ENCODE measurements around the gene QSOX2.

The QSOX2 gene

GRCh38 chr9:136264441-136265405, 19.1 kb upstream of the QSOX2 start:
- no peak for DNase-seq

GRCh38 chr9:136264031-136264430, 18.4 kb upstream of the QSOX2 start:
- DNase-seq: no peak

GRCh38 chr9:136262671-136263178, 17.1 kb upstream of the QSOX2 start:
- DNase-seq: no peak

- no peak for DNase-seq
These were observed 16.2 kb upstream of the QSOX2 start for GRCh38 chr9:136261686-136262430.

- no peak for DNase-seq
These were observed 15.4 kb upstream of the QSOX2 start for GRCh38 chr9:136260936-136261472.

GRCh38 chr9:136260521-136260920, 14.9 kb upstream of the QSOX2 start:
- DNase-seq: no peak

GRCh38 chr9:136259836-136260235, 14.2 kb upstream of the QSOX2 start:
- DNase-seq: no peak

GRCh38 chr9:136259517-136259813, 13.9 kb upstream of the QSOX2 start:
- no peak for DNase-seq

- DNase-seq: no peak
These were observed 13.3 kb upstream of the QSOX2 start for GRCh38 chr9:136258786-136259516.

GRCh38 chr9:136258299-136258625, 12.7 kb upstream of the QSOX2 start:
- no peak for DNase-seq

GRCh38 chr9:136257381-136258298, 12.0 kb upstream of the QSOX2 start:
- DNase-seq: no peak

- no peak for DNase-seq
These were observed 10.6 kb upstream of the QSOX2 start for GRCh38 chr9:136255896-136256890.

- peak; percentile 19 for DNase-seq
These were observed 9.5 kb upstream of the QSOX2 start for GRCh38 chr9:136255166-136255538.

GRCh38 chr9:136254381-136255165, 9.0 kb upstream of the QSOX2 start:
- DNase-seq: no peak

GRCh38 chr9:136253246-136254130, 7.9 kb upstream of the QSOX2 start:
- DNase-seq: no peak

- DNase-seq: no peak
These were observed 7.2 kb upstream of the QSOX2 start for GRCh38 chr9:136252846-136253245.

GRCh38 chr9:136252281-136252680, 6.7 kb upstream of the QSOX2 start:
- DNase-seq: no peak

GRCh38 chr9:136251264-136252115, 5.9 kb upstream of the QSOX2 start:
- no peak for DNase-seq

All from activated CD4-positive, alpha-beta T cell treated with anti-CD3 and anti-CD28 coated beads for 48 hours (primary cell).